Right lobe of liver (tissue), 6 donors: Measurements from ENCODE around the gene SMCP. TPM values are rescaled to one million over a fixed set of nuclear protein-coding genes. Genes with fewer than 3 reads are reported as not detected.

Experiments
- ATAC-seq, 4 donors: fragments of 200-7000 bp; cut with Tn5 transposase; one replicate each; pipeline ENCODE4 v1.9.1; 2020; ENCODE audit warnings: mild to moderate bottlenecking in 4 of 4, moderate library complexity in 4 of 4
- DNase-seq, 3 donors: peaks; one replicate each; pipeline ENCODE4 v3.0.0-alpha.2; 2020
- H3K27ac ChIP-seq, 3 donors: fragments of 200-600 bp; one replicate each; pipeline ENCODE4 v1.8.0; 2022
- H3K27me3 ChIP-seq, 2 donors: fragments of 200-600 bp; one replicate each; pipeline ENCODE4 v1.8.0; 2022
- H3K36me3 ChIP-seq, 4 donors: fragments of 200-600 bp; sonication (generic) in 1 of 4; one replicate each; pipeline versions ENCODE4 v1.5.1 to v1.8.0; 2017 to 2022; ENCODE audit warnings: control low read depth in 1 of 4
- H3K4me1 ChIP-seq, 4 donors: fragments of 200-600 bp; sonication (generic) in 1 of 4; one replicate each; pipeline versions ENCODE4 v1.5.1 to v1.8.0; 2017 to 2022; ENCODE audit warnings: control low read depth in 1 of 4
- H3K4me3 ChIP-seq, 3 donors: fragments of 200-600 bp; one replicate each; pipeline ENCODE4 v1.8.0; 2022
- H3K9me3 ChIP-seq, 4 donors: fragments of 200-600 bp; sonication (generic) in 1 of 4; one replicate each; pipeline versions ENCODE4 v1.5.1 to v1.8.0; 2017 to 2022; ENCODE audit warnings: control low read depth in 1 of 4
- CTCF ChIP-seq, 4 donors: fragments of 200-600 bp in 3 of 4; fragments of 450-650 bp in 1 of 4; IDR thresholded peaks; one replicate each; pipeline versions ENCODE4 v1.5.1 to v1.8.0; 2016 to 2022; ENCODE audit warnings: antibody characterized with exemption in 4 of 4, mild to moderate bottlenecking in 2 of 4
- POLR2A ChIP-seq: fragments of 450-650 bp; IDR thresholded peaks from one replicate; pipeline ENCODE4 v1.6.1; 2017; ENCODE audit warnings: antibody characterized with exemption, mild to moderate bottlenecking
- WGBS: methylation state at CpG from one replicate; pipeline ENCODE4 v1.1.6; 2018; ENCODE audit warnings: low coverage, low lambda C conversion rate; ENCODE audit not compliant: insufficient coverage; ENCODE audit errors: missing lambda C conversion rate; 5-methylcytosine and 5-hydroxymethylcytosine counted together
- intact Hi-C, 2 donors: fragments of 100-400 bp; cut with DNase I; formaldehyde crosslinking; loops; one replicate each; pipeline versions ENCODE4 v1.11.2 to v1.14.1; 2022
- total RNA-seq, 6 experiments: library from RNA; depleted of rRNA in 2 of 6; stranded (reverse); fragments of >200 nt in 2 of 6; fragmentation: NEBNext Ultra II Directional in 3 of 6; extraction: Animal tissue kit (Norgen Biotek cat#: 25700) in 3 of 6; gene quantifications; one replicate each; pipeline versions ENCODE4 v1.1.0 to v1.2.4, GENCODE V29; 2016 to 2023
- donor health status: DM: no; HTN: yes; CAD: no.
- donor health status: DM: no; HTN: no; CAD: no.
- donor health status: DM: no; HTN: no; CAD: no.
- donor health status: DM: no; HTN: yes; CAD: no.
- donor health status: DM: no; HTN: yes; CAD: no.

The SMCP gene
- total RNA-seq, 6 experiments from 2014 or later, result not detected

GRCh38 chr1:152859696-152860095 is 18.4 kb upstream of the SMCP start, which contains the start of gene LCE7A:
LCE7A (plus strand) TSS chr1:152859996; CDS start chr1:152860698, 702 bp downstream.
- H3K9me3 ChIP-seq, result no peaks in the 10 kb centered on the region
- DNase-seq, result no peak
- intact Hi-C loops, result no loop called here
- H3K36me3 ChIP-seq, result no peaks in the 10 kb centered on the region
- H3K4me1 ChIP-seq, result no peaks in the 10 kb centered on the region
- no peak within 1 kb of the TSS for H3K4me3 ChIP-seq
- H3K27me3 ChIP-seq, result no peaks in the 10 kb centered on the region
- ATAC-seq, result no peak
- TF ChIP-seq POLR2A (no peak), CTCF (IDR thresholded peaks at IDR 0.05) (no peak)
- no peak within 1 kb of the TSS for H3K27ac ChIP-seq
- 61% methylated on average over 3 of the region's 3 CpGs for WGBS

- ATAC-seq (no peak), DNase-seq (no peak)
- no peaks in the 10 kb centered on the region for H3K27me3 ChIP-seq
- TF ChIP-seq CTCF (IDR thresholded peaks at IDR 0.05) (no peak), POLR2A (no peak)
- no peaks in the 10 kb centered on the region for H3K4me1 ChIP-seq
- no peak overlapping the region for H3K4me3 ChIP-seq
- no peaks in the 10 kb centered on the region for H3K9me3 ChIP-seq
- intact Hi-C loops, result no loop called here
- 43% methylated on average over 3 of the region's 3 CpGs for WGBS
- H3K36me3 ChIP-seq, result no peaks in the 10 kb centered on the region
- no peak overlapping the region for H3K27ac ChIP-seq
These were observed 18.0 kb upstream of the SMCP start for GRCh38 chr1:152860129-152860528.

- intact Hi-C loops, result no loop called here
- TF ChIP-seq CTCF (IDR thresholded peaks at IDR 0.05), result no peak
- TF ChIP-seq POLR2A, result no peak
These were observed 16.7 kb upstream of the SMCP start for GRCh38 chr1:152861374-152861773.

GRCh38 chr1:152864443-152864842 is 13.7 kb upstream of the SMCP start:
- Histone ChIP-seq H3K27me3 (no peaks in the 10 kb centered on the region), H3K4me3 (no peak overlapping the region), H3K9me3 (no peaks in the 10 kb centered on the region), H3K4me1 (no peaks in the 10 kb centered on the region), H3K36me3 (no peaks in the 10 kb centered on the region), H3K27ac (no peak overlapping the region)
- ATAC-seq, result no peak
- TF ChIP-seq POLR2A, result no peak
- TF ChIP-seq CTCF (IDR thresholded peaks at IDR 0.05), result no peak
- intact Hi-C loops, result no loop called here
- no peak for DNase-seq

More at GRCh38 chr1:152861374-152861773, 16.7 kb upstream of the SMCP start:
- DNase-seq, result no peak
- Histone ChIP-seq H3K27me3 (no peaks in the 10 kb centered on the region), H3K36me3 (no peaks in the 10 kb centered on the region), H3K27ac (no peak overlapping the region), H3K9me3 (no peaks in the 10 kb centered on the region), H3K4me3 (no peak overlapping the region), H3K4me1 (no peaks in the 10 kb centered on the region)
- ATAC-seq, result no peak
- 53% methylated on average over 4 of the region's 4 CpGs for WGBS

GRCh38 chr1:152866321-152866720 is 11.8 kb upstream of the SMCP start:
- WGBS, result 70% methylated on average over 2 of the region's 2 CpGs
- Histone ChIP-seq H3K9me3 (no peaks in the 10 kb centered on the region), H3K4me1 (no peaks in the 10 kb centered on the region), H3K4me3 (no peak overlapping the region), H3K36me3 (no peaks in the 10 kb centered on the region), H3K27me3 (no peaks in the 10 kb centered on the region), H3K27ac (no peak overlapping the region)
- ATAC-seq, result no peak
- intact Hi-C loops, result no loop called here
- TF ChIP-seq POLR2A (no peak), CTCF (IDR thresholded peaks at IDR 0.05) (no peak)
- no peak for DNase-seq
